ENCODE results near the gene TMEM191C. TPM values are rescaled to one million over a fixed set of nuclear protein-coding genes. Genes with fewer than 3 reads are reported as not detected.
"Not testable (repeated sequence)": the region's sequence is repeated elsewhere in the genome, so short reads cannot be mapped to it uniquely, and the experiment has no call there.

Gene TMEM191C
- total RNA-seq, 1 experiment from 2014 or later: 4.0 TPM

DNA sequence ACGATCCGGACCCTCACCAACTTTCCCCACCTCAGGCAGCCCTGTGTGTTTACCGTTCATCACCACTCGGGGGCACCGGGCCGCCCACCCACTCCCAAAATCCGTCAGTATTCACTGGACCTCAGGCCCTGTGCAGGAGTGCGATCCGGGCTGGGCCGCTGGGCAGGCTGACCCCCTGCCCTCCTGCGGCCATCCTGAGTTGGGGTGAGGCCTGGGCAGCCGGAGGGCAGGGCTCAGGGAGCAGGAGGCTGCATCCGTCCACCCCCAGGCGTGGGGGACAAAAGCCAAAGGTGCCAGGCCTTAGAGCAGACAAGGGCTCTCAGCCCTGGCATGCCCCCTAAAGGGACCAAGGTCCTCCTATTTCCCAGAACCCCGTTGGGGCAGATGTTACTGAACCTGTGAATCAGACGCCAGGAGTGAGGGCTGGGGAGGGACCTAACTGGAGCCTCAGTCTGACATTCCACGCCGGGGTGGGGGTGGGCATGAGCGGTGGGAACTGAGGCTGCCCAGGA lies 16.8 kb upstream of the TMEM191C start:
- no peak for TF ChIP-seq EZH2 (IDR thresholded peaks at IDR 0.05; ENCODE audit: low read depth)
- TF ChIP-seq, protein P1, sequence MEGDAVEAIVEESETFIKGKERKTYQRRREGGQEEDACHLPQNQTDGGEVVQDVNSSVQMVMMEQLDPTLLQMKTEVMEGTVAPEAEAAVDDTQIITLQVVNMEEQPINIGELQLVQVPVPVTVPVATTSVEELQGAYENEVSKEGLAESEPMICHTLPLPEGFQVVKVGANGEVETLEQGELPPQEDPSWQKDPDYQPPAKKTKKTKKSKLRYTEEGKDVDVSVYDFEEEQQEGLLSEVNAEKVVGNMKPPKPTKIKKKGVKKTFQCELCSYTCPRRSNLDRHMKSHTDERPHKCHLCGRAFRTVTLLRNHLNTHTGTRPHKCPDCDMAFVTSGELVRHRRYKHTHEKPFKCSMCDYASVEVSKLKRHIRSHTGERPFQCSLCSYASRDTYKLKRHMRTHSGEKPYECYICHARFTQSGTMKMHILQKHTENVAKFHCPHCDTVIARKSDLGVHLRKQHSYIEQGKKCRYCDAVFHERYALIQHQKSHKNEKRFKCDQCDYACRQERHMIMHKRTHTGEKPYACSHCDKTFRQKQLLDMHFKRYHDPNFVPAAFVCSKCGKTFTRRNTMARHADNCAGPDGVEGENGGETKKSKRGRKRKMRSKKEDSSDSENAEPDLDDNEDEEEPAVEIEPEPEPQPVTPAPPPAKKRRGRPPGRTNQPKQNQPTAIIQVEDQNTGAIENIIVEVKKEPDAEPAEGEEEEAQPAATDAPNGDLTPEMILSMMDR (conservative IDR thresholded peaks at IDR 0.05): no peak
- Histone ChIP-seq H3K9me3 (ENCODE audit: insufficient read depth, low read depth) (no peaks in the 10 kb centered on the region), H3K4me3 (no peak overlapping the region), H3K4me2 (no peak overlapping the region), H3K9me2 (ENCODE audit: insufficient read depth) (no peaks in the 10 kb centered on the region), H3K27me3 (ENCODE audit: insufficient read depth, low read depth) (no peaks in the 10 kb centered on the region), H4K20me1 (ENCODE audit: insufficient read depth) (no peaks in the 10 kb centered on the region), H2AFZ (no peak overlapping the region), H3K79me2 (ENCODE audit: low read depth) (no peaks in the 10 kb centered on the region), H3F3A (ENCODE audit: insufficient read depth, low read depth) (no peaks in the 10 kb centered on the region), H3K4me1 (replicated peaks; ENCODE audit: insufficient read depth) (peaks cover 4% of the 10 kb centered on the region; the same call in 1 of the 2 replicates), H3K36me3 (ENCODE audit: low read depth) (no peaks in the 10 kb centered on the region), H3K27ac (no peak overlapping the region)
- ChIA-PET CTCF (no interaction called here), POLR2A (ENCODE audit: unreplicated experiment) (no interaction called here)
- no peak for DNase-seq
- BruUV-seq (replicated peaks): no TSS peak
- intact Hi-C loops (cut with micrococcal nuclease; ENCODE audit: unreplicated experiment): no loop called here

DNA sequence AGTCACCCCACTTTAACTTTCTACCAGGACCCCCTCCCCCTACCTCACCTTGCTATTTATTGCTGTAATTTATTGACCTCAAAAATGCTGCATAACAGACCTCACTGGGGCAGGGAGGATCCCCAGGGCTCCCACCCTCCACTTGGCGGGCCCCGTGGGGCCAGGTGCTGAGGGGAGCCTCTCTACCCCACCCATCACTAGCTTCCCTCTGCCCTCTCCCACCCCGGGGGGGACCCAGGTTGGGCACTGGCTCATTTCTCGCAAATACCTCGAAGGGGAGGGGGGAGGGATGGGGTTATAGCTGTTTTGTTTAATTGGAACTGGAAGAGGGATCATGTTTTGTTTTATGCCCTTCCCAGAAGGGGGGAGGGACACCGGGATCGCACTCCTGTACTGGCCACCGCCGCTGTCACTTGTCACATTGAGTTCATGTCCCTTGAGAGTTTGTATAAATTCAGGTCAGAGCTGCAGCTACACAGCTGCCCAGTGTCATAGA lies 16.3 kb upstream of the TMEM191C start:
- H4K20me1 ChIP-seq (ENCODE audit: insufficient read depth): no peaks in the 10 kb centered on the region
- no peaks in the 10 kb centered on the region for H3K36me3 ChIP-seq (ENCODE audit: low read depth)
- no peak for TF ChIP-seq EZH2 (IDR thresholded peaks at IDR 0.05; ENCODE audit: low read depth)
- TF ChIP-seq, protein P1 (conservative IDR thresholded peaks at IDR 0.05): no peak
- DNase-seq: no peak
- H3F3A ChIP-seq (ENCODE audit: insufficient read depth, low read depth): peaks cover 1% of the 10 kb centered on the region; the same call in 1 of the 2 replicates
- H2AFZ ChIP-seq: no peak overlapping the region
- H3K27ac ChIP-seq: no peak overlapping the region
- H3K9me3 ChIP-seq (ENCODE audit: insufficient read depth, low read depth): no peaks in the 10 kb centered on the region
- H3K4me2 ChIP-seq: no peak overlapping the region
- no peaks in the 10 kb centered on the region for H3K79me2 ChIP-seq (ENCODE audit: low read depth)
- ChIA-PET POLR2A (ENCODE audit: unreplicated experiment) (no interaction called here), CTCF (no interaction called here)
- H3K9me2 ChIP-seq (ENCODE audit: insufficient read depth): no peaks in the 10 kb centered on the region
- H3K4me3 ChIP-seq: no peak overlapping the region
- intact Hi-C loops (cut with micrococcal nuclease; ENCODE audit: unreplicated experiment): no loop called here
- no TSS peak for BruUV-seq (replicated peaks)
- peaks cover 9% of the 10 kb centered on the region for H3K4me1 ChIP-seq (replicated peaks; ENCODE audit: insufficient read depth)
- no peaks in the 10 kb centered on the region for H3K27me3 ChIP-seq (ENCODE audit: insufficient read depth, low read depth)

DNA sequence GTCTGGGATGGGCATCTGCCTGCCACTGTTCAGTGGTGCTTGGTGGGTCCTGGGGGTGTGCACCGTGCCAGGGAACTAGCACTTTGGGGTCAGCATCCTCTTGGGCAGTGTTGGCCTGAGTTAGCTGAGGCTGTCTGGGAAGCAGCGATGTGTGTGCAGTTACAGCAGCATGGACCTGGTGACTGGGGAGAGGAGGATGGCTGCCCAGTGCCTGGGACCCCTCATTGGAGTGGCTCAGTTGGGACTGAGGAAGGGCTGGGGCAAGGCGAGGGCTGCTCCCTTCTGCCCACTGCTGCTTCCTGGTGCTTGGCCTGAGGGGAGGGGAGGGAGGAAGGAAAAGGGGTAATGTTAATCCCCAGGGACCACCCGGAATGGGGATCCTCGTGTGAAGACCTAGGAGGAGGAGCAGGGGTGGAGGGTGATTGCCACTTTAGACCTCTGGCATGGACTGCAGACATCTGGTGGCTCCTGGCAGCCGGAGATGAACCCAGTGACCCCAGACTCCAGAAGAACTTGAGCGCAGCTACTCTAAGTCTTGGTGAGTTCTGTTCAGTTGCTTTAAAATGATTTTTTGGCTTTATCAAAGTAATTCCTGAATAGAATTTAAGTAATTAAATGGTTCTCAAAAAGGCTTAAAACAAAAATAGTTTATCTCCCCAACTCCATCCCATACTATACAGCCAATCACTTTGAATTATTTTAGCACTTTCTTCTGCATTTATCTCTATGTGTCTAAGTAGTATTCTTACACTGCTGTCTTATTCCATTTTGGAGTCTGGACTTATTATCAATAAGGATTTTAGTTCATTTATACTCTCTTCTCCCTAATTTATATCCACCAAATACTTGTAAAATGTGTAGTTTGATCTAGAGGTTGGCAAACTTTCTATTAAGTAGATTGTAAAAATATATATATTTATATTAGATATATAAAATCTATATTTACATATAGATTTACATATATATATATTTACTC lies 15.4 kb upstream of the TMEM191C start:
- BruUV-seq (replicated peaks): no TSS peak
- H3K4me2 ChIP-seq: no peak overlapping the region
- no peaks in the 10 kb centered on the region for H3K79me2 ChIP-seq (ENCODE audit: low read depth)
- TF ChIP-seq EZH2 (IDR thresholded peaks at IDR 0.05; ENCODE audit: low read depth): no peak
- TF ChIP-seq, protein P1 (conservative IDR thresholded peaks at IDR 0.05): no peak
- CTCF ChIA-PET: no interaction called here
- H3K27ac ChIP-seq: no peak overlapping the region
- H3K4me3 ChIP-seq: no peak overlapping the region
- H3F3A ChIP-seq (ENCODE audit: insufficient read depth, low read depth): peaks cover 10% of the 10 kb centered on the region
- H3K27me3 ChIP-seq (ENCODE audit: insufficient read depth, low read depth): no peaks in the 10 kb centered on the region
- peaks cover 5% of the 10 kb centered on the region; the same call in 1 of the 2 replicates for H4K20me1 ChIP-seq (ENCODE audit: insufficient read depth)
- H3K9me3 ChIP-seq (ENCODE audit: insufficient read depth, low read depth): no peaks in the 10 kb centered on the region
- POLR2A ChIA-PET (ENCODE audit: unreplicated experiment): no interaction called here
- DNase-seq: no peak
- H3K36me3 ChIP-seq (ENCODE audit: low read depth): no peaks in the 10 kb centered on the region
- no peaks in the 10 kb centered on the region for H3K9me2 ChIP-seq (ENCODE audit: insufficient read depth)
- no peak overlapping the region for H2AFZ ChIP-seq
- H3K4me1 ChIP-seq (replicated peaks; ENCODE audit: insufficient read depth): peaks cover 18% of the 10 kb centered on the region
- intact Hi-C loops (cut with micrococcal nuclease; ENCODE audit: unreplicated experiment): no loop called here

DNA sequence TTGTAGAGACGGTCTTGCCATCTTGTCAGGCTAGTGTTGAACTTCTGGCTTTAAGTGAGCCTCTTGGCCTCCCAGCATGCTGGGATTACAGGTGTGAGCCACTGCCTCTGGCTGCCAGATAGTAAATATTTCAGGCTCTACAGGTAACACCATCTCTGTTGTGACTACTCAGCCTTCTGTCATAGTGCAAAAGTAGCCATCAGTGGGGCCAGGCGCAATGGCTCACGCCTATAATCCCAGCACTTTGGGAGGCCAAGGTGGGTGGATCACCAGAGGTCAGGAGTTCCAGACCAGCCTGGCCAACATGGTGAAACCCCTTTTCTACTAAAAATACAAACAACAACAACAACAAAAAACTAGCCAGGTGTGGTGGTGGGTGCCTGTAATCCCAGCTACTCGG lies 14.5 kb upstream of the TMEM191C start:
- POLR2A ChIA-PET (ENCODE audit: unreplicated experiment); BruUV-seq (replicated peaks); H3K36me3 ChIP-seq (ENCODE audit: low read depth); H4K20me1 ChIP-seq (ENCODE audit: insufficient read depth); H3K4me3 ChIP-seq; CTCF ChIA-PET; H3K4me2 ChIP-seq; H3K27me3 ChIP-seq (ENCODE audit: insufficient read depth, low read depth); H2AFZ ChIP-seq; H3K79me2 ChIP-seq (ENCODE audit: low read depth); H3K27ac ChIP-seq; H3K9me3 ChIP-seq (ENCODE audit: insufficient read depth, low read depth); DNase-seq; H3K9me2 ChIP-seq (ENCODE audit: insufficient read depth); intact Hi-C loops (cut with micrococcal nuclease; ENCODE audit: unreplicated experiment): not testable (repeated sequence)
- peaks cover 18% of the 10 kb centered on the region for H3F3A ChIP-seq (ENCODE audit: insufficient read depth, low read depth)
- H3K4me1 ChIP-seq (replicated peaks; ENCODE audit: insufficient read depth): peaks cover 20% of the 10 kb centered on the region

DNA sequence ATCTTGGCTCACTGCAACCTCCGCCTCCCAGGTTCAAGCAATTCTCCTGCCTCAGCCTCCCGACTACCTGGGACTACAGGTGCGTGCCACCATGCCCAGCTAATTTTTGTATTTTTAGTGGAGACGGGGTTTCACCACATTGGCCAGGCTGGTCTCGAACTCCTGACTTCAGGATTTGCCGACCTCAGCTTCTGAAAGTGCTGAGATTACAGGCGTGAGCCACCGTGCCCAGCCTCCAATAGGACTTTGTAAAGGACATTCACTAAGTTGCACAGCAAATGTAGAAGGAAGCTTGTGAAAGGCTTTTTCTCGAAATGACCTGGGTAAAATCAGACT lies 12.2 kb upstream of the TMEM191C start:
- H3K9me3 ChIP-seq (ENCODE audit: insufficient read depth, low read depth); H3K4me3 ChIP-seq; DNase-seq; H3K79me2 ChIP-seq (ENCODE audit: low read depth); H3K27ac ChIP-seq; H3K4me2 ChIP-seq; BruUV-seq (replicated peaks); H3K36me3 ChIP-seq (ENCODE audit: low read depth); H3K9me2 ChIP-seq (ENCODE audit: insufficient read depth); intact Hi-C loops (cut with micrococcal nuclease; ENCODE audit: unreplicated experiment); H3K27me3 ChIP-seq (ENCODE audit: insufficient read depth, low read depth); POLR2A ChIA-PET (ENCODE audit: unreplicated experiment); H2AFZ ChIP-seq; H4K20me1 ChIP-seq (ENCODE audit: insufficient read depth): not testable (repeated sequence)
- CTCF ChIA-PET: interaction anchor here (0.6 kb wide), 1 partner anchor 391 kb away, joined by 3 read pairs; no protein-coding TSS in a partner anchor
- H3F3A ChIP-seq (ENCODE audit: insufficient read depth, low read depth): peaks cover 18% of the 10 kb centered on the region
- H3K4me1 ChIP-seq (replicated peaks; ENCODE audit: insufficient read depth): peaks cover 20% of the 10 kb centered on the region

Measured in PC-9 (cell line).